IPS-20b (cell line): Measurements from ENCODE around the gene PIP4K2C.
A peak's percentile ranks its signal among the peaks of the same experiment; 100 is the strongest.

Experiments used
- H3K27ac ChIP-seq: one replicate; pipeline ENCODE4 v1.5.1; 2013; ENCODE audit warnings: low read length
- H3K27me3 ChIP-seq: 2 replicates; pipeline ENCODE4 v1.6.1; 2013; ENCODE audit warnings: mild to moderate bottlenecking, low read length, inconsistent platforms; ENCODE audit not compliant: insufficient read depth
- H3K36me3 ChIP-seq: 2 replicates; pipeline ENCODE4 v1.6.1; 2013; ENCODE audit warnings: low read depth, mild to moderate bottlenecking, inconsistent platforms, low read length, moderate library complexity; ENCODE audit not compliant: insufficient read depth
- H3K4me1 ChIP-seq: 2 replicates; pipeline ENCODE4 v1.6.1; 2013; ENCODE audit warnings: mild to moderate bottlenecking, control low read depth, inconsistent platforms, low read length, moderate library complexity; ENCODE audit not compliant: insufficient read depth
- H3K4me3 ChIP-seq: 2 replicates; pipeline ENCODE4 v1.5.1; 2013; ENCODE audit warnings: mild to moderate bottlenecking, low read length, inconsistent platforms
- H3K9ac ChIP-seq: 2 replicates; pipeline ENCODE4 v1.6.1; 2013; ENCODE audit warnings: low read depth, mild to moderate bottlenecking, inconsistent platforms, low read length, moderate library complexity
- H3K9me3 ChIP-seq: 2 replicates; pipeline ENCODE4 v1.6.1; 2013; ENCODE audit warnings: mild to moderate bottlenecking, low read depth, low read length, inconsistent platforms; ENCODE audit not compliant: insufficient read depth

PIP4K2C gene

GRCh38 chr12:57590479-57590863 lies 521 bp upstream of the PIP4K2C start:
- peak overlapping the region; percentile 93 for H3K4me3 ChIP-seq
- peaks cover 16% of the 10 kb centered on the region for H3K27me3 ChIP-seq
- no peak overlapping the region for H3K27ac ChIP-seq

GRCh38 chr12:57591782-57592325 lies 862 bp downstream of the PIP4K2C start:
- Histone ChIP-seq H3K27ac (no peak overlapping the region), H3K36me3 (peaks cover 24% of the 10 kb centered on the region), H3K4me1 (0 out of 2 replicates have a peak, but pooled peaks cover 5% of the 10 kb centered on the region), H3K27me3 (peaks cover 16% of the 10 kb centered on the region), H3K9ac (peak overlapping the region; percentile 85), H3K4me3 (peak overlapping the region; percentile 93), H3K9me3 (no peaks in the 10 kb centered on the region)

More at GRCh38 chr12:57590479-57590863, 521 bp upstream of the PIP4K2C start:
- Histone ChIP-seq H3K4me1 (0 out of 2 replicates have a peak, but pooled peaks cover 5% of the 10 kb centered on the region), H3K9me3 (no peaks in the 10 kb centered on the region), H3K36me3 (peaks cover 13% of the 10 kb centered on the region), H3K9ac (peak overlapping the region; percentile 57; the same call in 1 of the 2 replicates)

GRCh38 chr12:57592551-57593165 lies 1.7 kb downstream of the PIP4K2C start:
- Histone ChIP-seq H3K36me3 (peaks cover 31% of the 10 kb centered on the region), H3K27me3 (peaks cover 15% of the 10 kb centered on the region), H3K4me3 (peak overlapping the region; percentile 93; the same call in 1 of the 2 replicates), H3K4me1 (0 out of 2 replicates have a peak, but pooled peaks cover 5% of the 10 kb centered on the region), H3K27ac (no peak overlapping the region), H3K9ac (peak overlapping the region; percentile 85; the same call in 1 of the 2 replicates), H3K9me3 (no peaks in the 10 kb centered on the region)

- no peak overlapping the region for H3K9ac ChIP-seq
- no peaks in the 10 kb centered on the region for H3K9me3 ChIP-seq
- H3K36me3 ChIP-seq: peaks cover 32% of the 10 kb centered on the region
- H3K27ac ChIP-seq: no peak overlapping the region
- peaks cover 10% of the 10 kb centered on the region for H3K27me3 ChIP-seq
- 0 out of 2 replicates have a peak, but pooled peaks cover 5% of the 10 kb centered on the region for H3K4me1 ChIP-seq
- no peak overlapping the region for H3K4me3 ChIP-seq
Measured at GRCh38 chr12:57593187-57593586, 2.2 kb downstream of the PIP4K2C start.

GRCh38 chr12:57600395-57600794 lies 9.4 kb downstream of the PIP4K2C start:
- Histone ChIP-seq H3K36me3 (peaks cover 65% of the 10 kb centered on the region), H3K27me3 (no peaks in the 10 kb centered on the region), H3K4me3 (no peak overlapping the region), H3K27ac (no peak overlapping the region), H3K4me1 (peaks cover 8% of the 10 kb centered on the region; the same call in 1 of the 2 replicates), H3K9me3 (no peaks in the 10 kb centered on the region), H3K9ac (no peak overlapping the region)

DNA sequence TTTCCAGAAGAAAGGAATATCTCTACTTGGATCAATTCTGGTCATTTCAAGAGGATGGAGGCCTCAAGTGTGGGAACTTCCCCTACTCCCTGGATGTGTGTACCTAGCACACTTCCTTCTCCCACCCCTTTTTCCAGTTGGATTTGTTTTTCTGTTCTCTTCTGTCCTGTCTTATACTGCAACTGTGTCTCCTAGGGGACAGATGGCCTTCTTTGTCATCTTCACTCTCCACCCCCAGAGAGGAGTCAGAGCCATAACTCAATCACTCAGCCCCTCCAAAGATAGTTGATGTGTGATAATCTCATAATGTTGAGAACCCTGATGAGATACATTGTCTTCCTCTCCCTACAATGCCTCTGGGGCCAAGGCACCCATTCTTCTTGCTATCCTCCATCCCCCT lies 11.6 kb downstream of the PIP4K2C start:
- Histone ChIP-seq H3K9me3 (no peaks in the 10 kb centered on the region), H3K9ac (no peak overlapping the region), H3K27ac (no peak overlapping the region), H3K36me3 (peaks cover 50% of the 10 kb centered on the region), H3K4me1 (peaks cover 10% of the 10 kb centered on the region; the same call in 1 of the 2 replicates), H3K4me3 (no peak overlapping the region), H3K27me3 (no peaks in the 10 kb centered on the region)

- Histone ChIP-seq H3K9me3 (no peaks in the 10 kb centered on the region), H3K4me1 (peaks cover 10% of the 10 kb centered on the region; the same call in 1 of the 2 replicates), H3K9ac (peak overlapping the region; percentile 86; the same call in 1 of the 2 replicates), H3K4me3 (peak overlapping the region; percentile 88; the same call in 1 of the 2 replicates), H3K27me3 (no peaks in the 10 kb centered on the region), H3K36me3 (peaks cover 52% of the 10 kb centered on the region), H3K27ac (no peak overlapping the region)
Measured at GRCh38 chr12:57603324-57603723, 12.3 kb downstream of the PIP4K2C start.

DNA sequence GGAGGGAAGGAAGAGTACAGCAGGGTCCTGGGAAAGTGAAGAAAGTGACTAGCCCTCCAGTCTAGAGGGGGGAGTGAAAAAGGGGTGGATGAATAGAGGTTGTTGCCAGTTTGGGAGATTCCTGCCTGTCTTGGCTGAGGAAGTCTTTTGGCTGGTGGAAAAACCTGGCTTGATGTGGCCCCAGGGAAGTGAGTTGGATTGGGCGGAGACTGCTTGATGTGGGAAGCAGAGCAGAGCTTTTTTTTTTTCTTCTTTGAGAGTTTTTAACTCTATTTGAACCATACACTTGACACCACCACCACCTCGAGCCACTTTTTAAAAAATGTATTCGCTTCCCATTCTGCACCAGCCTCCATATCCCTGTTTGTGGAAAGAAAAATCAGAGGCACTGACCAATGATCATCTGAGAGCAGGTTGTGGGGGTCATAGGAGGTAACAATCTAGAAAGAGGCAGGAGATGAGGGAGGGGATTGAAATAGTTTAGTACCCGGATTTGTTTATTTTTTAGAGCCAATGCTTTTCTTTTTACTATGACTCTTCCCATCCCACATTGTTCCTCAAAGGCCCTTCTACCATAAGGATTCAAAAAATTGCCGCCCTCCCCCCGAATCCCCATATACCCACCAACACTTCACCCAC lies 12.9 kb downstream of the PIP4K2C start:
- Histone ChIP-seq H3K4me1 (peaks cover 14% of the 10 kb centered on the region; the same call in 1 of the 2 replicates), H3K4me3 (peak overlapping the region; percentile 88), H3K27me3 (no peaks in the 10 kb centered on the region), H3K27ac (peak overlapping the region; percentile 69), H3K9me3 (no peaks in the 10 kb centered on the region), H3K9ac (peak overlapping the region; percentile 86), H3K36me3 (peaks cover 53% of the 10 kb centered on the region)

DNA sequence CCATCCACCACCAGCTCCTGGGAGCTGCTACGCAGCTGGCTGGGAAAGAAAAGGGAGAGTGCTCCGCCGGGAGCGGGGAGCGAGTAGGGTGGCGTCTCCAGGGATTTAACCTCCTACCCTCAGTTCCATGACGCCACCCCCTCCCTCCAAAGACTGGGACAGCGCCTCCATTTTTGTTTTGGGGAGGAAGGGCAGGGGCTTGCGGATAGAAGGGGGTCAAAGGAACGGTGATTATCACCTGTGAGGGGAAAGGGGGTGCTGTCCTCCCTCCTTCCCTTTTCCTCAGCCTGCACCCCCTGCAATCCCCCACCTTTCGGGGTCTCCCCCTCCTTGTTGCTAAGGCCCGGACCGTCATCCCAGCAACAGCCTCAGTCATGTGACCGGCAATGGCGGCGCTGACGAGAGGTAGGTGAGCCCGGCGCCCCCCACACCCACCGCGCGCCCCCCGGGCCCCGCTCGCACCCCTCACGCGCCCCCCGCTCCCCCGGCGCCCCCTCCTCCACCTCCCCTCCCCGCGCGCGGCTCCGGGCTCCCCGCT lies 13.5 kb downstream of the PIP4K2C start, which contains the start of gene DTX3:
Gene DTX3 (plus strand): TSS at position 371 of the 538 bp plus-strand sequence. CDS start 1,694 bp downstream, outside the sequence.
- Histone ChIP-seq H3K27ac (peak within 1 kb of the TSS; percentile 72), H3K9ac (peak within 1 kb of the TSS; percentile 86), H3K4me1 (peaks cover 15% of the 10 kb centered on the region; the same call in 1 of the 2 replicates), H3K36me3 (peaks cover 48% of the 10 kb centered on the region), H3K27me3 (no peaks in the 10 kb centered on the region), H3K4me3 (peak within 1 kb of the TSS; percentile 88), H3K9me3 (no peaks in the 10 kb centered on the region)

DNA sequence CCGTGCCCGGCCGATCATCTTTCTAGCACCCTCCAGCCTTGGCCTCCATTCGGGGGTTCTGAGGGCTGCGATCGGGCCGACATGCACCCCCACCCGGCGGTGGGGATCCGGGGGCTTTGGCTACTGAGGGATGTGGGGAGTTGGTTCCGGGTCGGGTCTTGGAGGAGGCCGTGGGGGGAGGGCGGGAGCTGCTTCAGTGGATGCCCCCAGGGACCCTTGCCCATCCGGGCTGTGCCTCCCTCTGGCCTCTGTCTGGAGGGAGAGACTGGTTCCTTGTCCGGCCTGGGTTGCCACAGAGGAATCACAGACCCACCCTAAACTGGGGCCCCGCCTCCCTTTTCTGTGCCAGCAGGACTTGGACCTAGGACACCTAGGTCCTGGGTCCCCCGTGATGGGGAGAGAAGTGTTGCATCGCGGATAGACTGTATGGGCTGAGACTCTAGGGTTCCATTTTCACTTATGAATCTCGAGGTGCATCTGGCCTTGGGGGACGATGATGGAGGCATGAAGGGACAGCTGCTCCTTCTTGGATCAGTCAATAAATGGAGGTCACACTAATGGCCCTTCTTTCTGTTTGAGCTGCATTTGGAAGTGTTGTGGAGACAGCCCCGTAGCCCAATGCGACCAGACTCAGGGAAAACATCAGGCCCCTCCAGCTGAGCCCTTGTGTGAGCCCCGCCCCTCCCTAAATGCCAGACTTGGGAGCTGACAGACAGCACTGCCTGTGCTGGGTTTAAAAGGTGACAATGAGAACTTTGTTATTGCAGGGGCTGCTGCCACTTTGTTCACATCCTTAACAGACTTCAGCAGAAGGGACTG lies 14.2 kb downstream of the PIP4K2C start:
- H3K9ac ChIP-seq: peak overlapping the region; percentile 79; the same call in 1 of the 2 replicates
- H3K9me3 ChIP-seq: no peaks in the 10 kb centered on the region
- peak overlapping the region; percentile 72 for H3K27ac ChIP-seq
- H3K4me1 ChIP-seq: peaks cover 15% of the 10 kb centered on the region; the same call in 1 of the 2 replicates
- H3K27me3 ChIP-seq: peaks cover 5% of the 10 kb centered on the region; the same call in 1 of the 2 replicates
- peaks cover 41% of the 10 kb centered on the region for H3K36me3 ChIP-seq
- peak overlapping the region; percentile 88 for H3K4me3 ChIP-seq
